HG03060 (cell line): ENCODE results near the gene TWIST2.

Source experiments
- ATAC-seq: cut with Tn5 transposase; IDR thresholded peaks from one replicate; pipeline ENCODE4 v1.9.1; 2021; ENCODE audit warnings: low read depth, moderate number of reproducible peaks; ENCODE audit not compliant: unreplicated experiment

TWIST2 gene

GRCh38 chr2:238936162-238937052, 88.5 kb downstream of the TWIST2 start:
- ATAC-seq, result no peak

DNA sequence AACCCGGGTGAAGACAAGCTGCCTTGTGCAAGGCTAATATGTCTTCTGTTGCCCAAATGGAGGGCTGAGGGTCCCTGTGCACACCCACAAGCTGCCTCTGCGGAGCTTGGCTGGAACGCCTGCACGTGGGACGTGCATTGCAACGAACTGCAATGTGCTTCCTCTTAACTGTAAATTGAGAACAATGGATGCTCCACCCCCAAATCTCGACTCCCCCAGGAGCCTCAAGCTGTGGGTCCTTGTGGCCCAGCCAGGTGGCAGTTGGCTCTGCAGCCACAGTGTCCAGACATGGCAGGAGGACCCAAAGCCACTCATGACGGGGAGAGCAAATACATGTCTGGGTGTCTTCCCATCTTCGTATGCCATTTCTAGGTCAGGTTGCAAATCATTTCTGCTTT, 90.1 kb downstream of the TWIST2 start:
- no peak for ATAC-seq

GRCh38 chr2:238938401-238939055, 90.6 kb downstream of the TWIST2 start:
- no peak for ATAC-seq

DNA sequence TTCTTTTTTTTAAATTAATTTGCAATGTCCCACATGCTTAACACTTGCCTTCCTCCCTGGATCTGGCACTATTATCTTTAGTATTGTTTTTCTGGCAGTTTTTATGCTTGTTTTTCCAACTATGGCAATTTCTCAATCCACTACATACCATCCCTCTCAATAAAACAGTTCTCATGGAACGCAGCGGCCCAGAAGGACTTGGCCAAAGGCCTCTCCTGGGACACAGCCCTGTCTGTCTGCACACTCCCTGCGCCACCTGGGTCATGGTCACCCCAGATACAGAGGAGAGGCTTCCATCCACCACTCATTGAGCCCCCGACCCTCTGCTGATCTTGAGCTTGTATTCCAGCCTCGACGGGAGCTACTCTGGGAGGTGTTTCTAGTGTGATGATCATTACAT, 91.2 kb downstream of the TWIST2 start:
- no peak for ATAC-seq

DNA sequence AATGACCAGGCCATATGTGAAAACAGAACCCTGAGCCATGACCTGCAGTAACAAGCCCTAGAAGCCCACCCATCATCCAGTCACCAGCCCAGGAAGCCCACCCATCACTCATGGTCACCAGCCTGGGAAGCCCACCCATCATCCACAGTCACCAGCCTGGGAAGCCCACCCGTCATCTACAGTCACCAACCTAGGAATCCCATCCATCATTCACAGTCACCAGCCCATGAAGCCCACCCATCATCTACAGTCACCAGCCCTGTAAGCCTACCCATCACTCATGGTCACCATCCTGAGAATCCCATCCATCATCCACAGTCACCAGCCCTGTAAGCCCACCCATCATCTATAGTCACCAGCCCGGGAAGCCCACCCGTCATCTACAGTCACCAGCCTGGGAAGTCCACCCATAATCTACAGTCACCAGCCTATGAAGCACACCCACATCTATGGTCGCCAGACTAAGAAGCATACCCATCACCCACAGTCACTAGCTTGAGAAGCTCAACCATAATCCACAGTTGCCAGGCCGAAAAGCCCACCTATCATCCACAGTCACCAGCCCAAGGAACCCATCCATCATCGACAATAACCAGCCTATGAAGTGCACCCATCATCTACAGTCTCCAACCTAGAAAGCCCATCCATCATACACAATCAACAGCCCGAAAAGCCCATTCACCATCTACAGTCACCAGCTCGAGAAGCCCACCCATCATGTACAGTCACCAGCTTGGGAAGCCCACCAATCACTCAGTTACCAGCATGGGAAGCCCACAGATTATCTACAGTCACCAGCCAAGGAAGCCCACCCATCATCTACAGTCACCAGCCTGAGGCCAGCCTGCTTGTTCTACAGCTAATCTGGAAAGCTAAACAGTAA, 91.9 kb downstream of the TWIST2 start:
- ATAC-seq, result no peak

GRCh38 chr2:238940806-238941205, 92.9 kb downstream of the TWIST2 start:
- ATAC-seq, result no peak

DNA sequence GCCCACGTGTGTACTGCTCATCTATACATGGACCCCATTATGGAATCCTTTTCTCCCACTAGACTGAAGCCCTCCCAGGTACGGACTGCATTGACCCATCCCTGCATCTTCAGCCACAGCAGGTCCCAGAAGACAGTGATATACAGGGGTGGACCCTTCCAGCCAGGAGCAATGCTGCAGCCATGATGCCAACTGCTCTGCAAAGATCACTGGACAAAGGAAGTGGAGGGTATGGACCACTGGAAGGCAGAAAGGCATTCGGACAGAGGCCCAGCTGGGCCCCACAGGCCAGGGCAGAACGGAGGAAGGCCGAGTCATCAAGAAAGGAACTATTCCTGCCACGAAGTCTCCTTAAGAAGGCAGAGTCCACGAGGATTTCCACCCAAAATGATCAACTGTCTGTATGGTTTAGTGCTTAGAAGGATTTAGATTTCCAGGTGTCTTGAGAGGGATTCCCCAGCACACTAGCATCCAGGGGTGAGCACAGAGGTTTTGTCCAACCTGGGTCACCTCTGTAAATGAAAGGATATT, 93.4 kb downstream of the TWIST2 start:
- ATAC-seq, result no peak

DNA sequence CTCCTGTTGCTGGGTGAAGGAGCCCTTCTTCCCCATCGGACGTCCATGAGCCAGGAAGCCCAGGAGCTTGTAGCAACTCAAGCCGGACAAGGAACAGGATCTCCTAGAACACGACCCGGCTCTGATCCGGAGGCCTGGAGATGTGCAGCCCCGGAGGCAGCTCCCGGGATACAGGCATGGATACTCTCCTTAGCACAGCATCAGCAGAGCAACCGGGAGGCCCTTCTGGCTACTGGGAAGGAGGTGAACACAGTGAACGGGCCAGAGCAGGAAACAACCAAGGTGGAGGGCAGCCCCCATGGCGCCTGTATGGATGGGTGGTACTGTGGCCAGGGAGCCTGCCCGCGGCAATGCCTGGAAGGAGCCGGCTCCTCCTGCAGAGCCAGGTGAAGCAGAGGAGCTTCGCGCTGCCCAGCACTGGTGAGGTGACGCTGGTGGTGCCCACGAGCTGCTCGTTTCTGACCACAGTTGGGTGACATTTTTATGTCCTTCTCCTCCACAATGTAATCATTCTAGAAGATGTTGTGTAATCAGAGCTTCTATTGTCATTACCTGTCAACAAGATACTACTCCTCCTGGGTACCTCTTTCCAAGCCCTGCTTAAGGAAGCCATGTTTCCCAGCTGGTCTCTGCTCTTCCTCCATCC, 94.3 kb downstream of the TWIST2 start:
- no peak for ATAC-seq

DNA sequence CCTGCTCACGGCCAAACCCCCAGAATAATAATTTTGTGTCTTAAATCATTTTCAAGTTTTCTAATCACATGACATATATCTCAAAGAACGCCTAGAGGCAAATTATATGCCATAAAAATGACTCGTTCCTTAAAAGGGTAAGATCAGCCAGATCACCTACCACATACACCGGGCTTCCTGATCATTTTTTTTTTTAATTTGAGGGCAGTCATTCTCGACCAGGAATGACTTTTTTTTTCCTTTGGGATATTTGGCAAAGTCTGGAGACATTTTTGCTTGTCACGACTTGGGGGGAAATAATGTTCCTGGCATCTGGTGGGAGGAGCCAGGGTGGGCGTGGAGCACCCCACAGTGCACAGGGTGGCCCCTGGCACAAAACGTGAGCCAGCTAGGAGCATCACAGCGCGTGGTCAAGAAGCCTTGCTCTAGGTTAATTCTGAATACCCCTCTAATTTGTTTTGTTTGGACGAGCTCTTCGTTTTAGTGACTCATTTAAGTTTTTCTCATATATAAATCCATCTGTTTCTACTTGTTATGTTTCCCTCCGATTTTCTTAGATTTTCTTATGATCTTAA, 94.9 kb downstream of the TWIST2 start:
- ATAC-seq, result no peak

DNA sequence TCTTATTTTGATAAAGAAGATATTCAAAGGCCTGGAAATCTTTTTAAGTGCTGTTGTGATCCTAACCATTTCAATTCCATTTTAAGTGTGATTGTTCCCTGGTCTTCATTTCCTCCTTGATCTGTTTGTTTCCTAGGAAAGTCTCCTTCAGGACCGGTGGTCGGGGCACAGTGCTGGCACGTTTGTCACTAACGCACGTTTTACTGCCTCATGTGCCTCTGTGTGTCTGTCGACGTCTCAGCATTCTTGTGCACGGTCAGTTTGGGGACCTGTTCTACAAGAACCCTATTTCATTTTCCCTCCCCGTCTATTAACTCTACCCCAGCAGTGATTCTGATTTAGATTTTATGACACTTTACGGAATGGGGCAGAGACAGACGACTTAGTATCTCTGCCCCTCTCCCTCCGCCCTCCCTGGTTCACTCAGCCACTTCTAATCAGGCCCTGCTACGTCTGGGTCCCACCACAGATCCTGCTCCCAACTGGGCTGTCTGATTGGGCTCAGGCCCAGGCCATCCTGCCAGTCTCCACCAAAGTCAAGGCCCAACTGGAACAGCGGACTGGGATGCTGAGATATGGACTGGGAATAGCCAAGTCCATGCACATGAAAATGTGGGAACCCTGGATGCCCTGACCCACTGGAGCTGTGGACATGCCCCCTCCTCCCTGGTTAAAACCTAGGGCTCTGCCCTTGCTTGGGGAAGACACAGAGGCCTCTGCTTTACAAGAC, 95.6 kb downstream of the TWIST2 start:
- no peak for ATAC-seq

GRCh38 chr2:238945433-238946150, 97.7 kb downstream of the TWIST2 start:
- ATAC-seq, result no peak

DNA sequence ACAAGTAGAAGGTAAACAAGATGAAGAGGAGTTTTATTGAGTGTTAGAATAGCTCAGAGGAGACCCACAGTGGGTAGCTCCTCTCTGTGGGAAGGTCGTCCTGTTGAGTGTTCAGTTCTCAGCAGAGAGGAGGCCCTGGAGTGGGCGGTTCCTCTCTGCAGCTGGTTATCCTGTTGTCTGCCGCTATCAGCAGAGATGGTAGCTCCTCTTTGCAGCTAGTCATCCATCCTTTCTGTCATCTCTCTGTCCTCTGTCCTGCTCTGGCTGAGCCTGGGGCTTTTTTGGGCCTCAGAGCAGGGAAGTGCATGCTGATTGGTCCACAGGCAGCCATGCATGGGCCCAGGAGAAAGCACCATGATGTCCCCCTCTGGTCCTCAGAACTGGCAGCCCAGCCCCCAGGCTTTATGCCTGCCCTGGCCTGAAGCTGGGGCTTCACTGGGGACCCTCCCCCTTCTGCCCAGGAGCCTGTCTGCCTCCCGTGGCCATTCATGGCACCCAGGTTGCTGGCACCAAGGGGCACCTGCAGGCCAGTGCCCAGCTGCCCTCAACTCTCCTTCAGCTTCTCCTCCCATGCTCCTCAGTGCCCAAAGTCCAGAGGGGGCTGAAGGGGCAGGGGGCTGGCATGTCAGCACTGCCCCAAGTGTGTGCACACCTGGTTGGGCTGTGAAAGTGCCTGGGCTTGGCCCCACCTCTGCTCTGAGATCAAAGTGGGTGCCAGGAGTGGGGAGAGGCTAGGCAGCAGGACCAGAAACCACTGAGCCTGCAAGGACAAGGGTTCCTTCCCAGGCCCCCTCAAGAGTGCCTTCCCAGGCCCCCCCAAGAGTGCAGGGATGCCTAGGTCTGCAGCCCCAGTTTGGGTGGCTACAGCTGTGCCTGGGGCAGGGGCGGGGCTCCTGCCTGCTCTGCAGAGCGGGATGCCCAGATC, 98.7 kb downstream of the TWIST2 start:
- ATAC-seq, result no peak

- ATAC-seq, result no peak
These were observed 99.4 kb downstream of the TWIST2 start for GRCh38 chr2:238947243-238947760.

- ATAC-seq, result no peak
These were observed 100.2 kb downstream of the TWIST2 start for GRCh38 chr2:238947920-238948710.

DNA sequence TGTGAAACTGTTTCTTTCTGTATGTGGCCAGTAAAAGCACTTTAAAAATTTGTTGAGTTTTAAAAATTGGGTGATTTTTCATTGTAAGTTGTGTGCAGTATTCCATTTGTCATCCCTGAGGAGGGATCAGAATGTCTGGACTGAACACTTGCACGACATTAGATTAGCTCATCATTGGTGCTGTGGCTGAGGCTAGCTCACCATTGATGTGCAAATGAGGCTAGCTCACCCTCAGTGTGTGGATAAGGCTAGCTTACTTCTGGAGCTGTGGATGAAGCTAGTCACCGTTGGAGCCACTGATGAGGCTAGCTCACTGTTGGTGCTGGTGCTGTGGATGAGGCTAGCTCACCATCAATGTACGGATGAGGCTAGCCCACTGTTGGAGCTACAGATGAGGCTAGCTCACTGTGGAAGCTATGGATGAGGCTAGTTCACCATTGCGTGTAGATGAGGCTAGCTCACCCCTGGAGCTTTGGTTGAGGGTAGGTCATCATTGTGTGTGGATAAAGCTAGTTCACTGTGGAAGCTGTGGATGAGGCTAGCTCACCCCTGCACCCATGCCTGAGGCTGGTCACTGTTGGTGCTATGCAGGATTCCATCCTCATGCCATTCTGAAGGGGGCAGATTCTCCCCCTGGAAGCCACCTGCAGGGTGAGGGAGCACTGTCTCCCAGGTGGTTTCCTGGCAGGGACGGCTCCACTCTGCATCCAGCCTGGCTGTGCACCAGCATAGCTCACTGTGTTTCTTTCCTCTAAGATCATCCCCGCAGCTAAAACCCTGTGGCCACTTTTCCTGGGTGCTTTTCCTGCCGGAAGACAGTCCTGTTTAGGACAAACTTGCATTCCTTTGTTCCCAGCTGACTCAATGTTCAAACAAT, 101.1 kb downstream of the TWIST2 start:
- no peak for ATAC-seq
